Activated CD8-positive, alpha-beta T cell treated with anti-CD3 and anti-CD28 coated beads for 36 hours (primary cell): ENCODE measurements around the gene PTPRN2. TPM values are rescaled to one million over a fixed set of nuclear protein-coding genes. Genes with fewer than 3 reads are reported as not detected.

Experiments used
- ATAC-seq: fragments of 200-7000 bp; cut with Tn5 transposase; one replicate; pipeline ENCODE4 v1.10.0; 2021; ENCODE audit warnings: mild to moderate bottlenecking, moderate library complexity
- CTCF ChIA-PET: fragments of 350-600 bp; sonication (Branson Sonifier 250); formaldehyde crosslinking; loops from one replicate; lab custom pipeline; 2021; ENCODE audit warnings: antibody characterized with exemption; lab: Charles Lee
- POLR2A ChIA-PET: fragments of 350-600 bp; sonication (Branson Sonifier 250); formaldehyde crosslinking; loops from one replicate; lab custom pipeline; 2021; ENCODE audit warnings: antibody characterized with exemption; lab: Charles Lee
- DNase-seq: peaks from one replicate; pipeline ENCODE4 v3.0.0-alpha.2; 2020
- H3K27ac Mint-ChIP-seq: one replicate; pipeline ENCODE4 v1.8.0; 2021; ENCODE audit warnings: mild to moderate bottlenecking, mixed read lengths
- H3K27me3 Mint-ChIP-seq: one replicate; pipeline ENCODE4 v1.8.0; 2021; ENCODE audit warnings: mixed read lengths
- H3K36me3 Mint-ChIP-seq: one replicate; pipeline ENCODE4 v1.8.0; 2021; ENCODE audit warnings: low read depth, mixed read lengths
- H3K4me1 Mint-ChIP-seq: one replicate; pipeline ENCODE4 v1.8.0; 2021; ENCODE audit warnings: low read depth, mixed read lengths
- H3K4me3 Mint-ChIP-seq: one replicate; pipeline ENCODE4 v1.8.0; 2021; ENCODE audit warnings: mild to moderate bottlenecking, moderate library complexity, mixed read lengths
- H3K9me3 Mint-ChIP-seq: one replicate; pipeline ENCODE4 v1.8.0; 2021; ENCODE audit warnings: mixed read lengths
- CTCF ChIP-seq: fragments of 200-600 bp; IDR thresholded peaks from one replicate; pipeline ENCODE4 v1.8.0; 2022; ENCODE audit warnings: antibody characterized with exemption, mild to moderate bottlenecking
- intact Hi-C: fragments of 100-400 bp; cut with micrococcal nuclease; formaldehyde crosslinking; loops from one replicate; pipeline ENCODE4 v1.10.0; 2022
- total RNA-seq, 2 experiments: library from RNA; stranded (reverse); gene quantifications; one replicate each; pipeline ENCODE4 v1.2.3, GENCODE V29; 2021

The PTPRN2 gene
- total RNA-seq, 2 experiments from 2014 or later, result 0.49 to 0.65 TPM

DNA sequence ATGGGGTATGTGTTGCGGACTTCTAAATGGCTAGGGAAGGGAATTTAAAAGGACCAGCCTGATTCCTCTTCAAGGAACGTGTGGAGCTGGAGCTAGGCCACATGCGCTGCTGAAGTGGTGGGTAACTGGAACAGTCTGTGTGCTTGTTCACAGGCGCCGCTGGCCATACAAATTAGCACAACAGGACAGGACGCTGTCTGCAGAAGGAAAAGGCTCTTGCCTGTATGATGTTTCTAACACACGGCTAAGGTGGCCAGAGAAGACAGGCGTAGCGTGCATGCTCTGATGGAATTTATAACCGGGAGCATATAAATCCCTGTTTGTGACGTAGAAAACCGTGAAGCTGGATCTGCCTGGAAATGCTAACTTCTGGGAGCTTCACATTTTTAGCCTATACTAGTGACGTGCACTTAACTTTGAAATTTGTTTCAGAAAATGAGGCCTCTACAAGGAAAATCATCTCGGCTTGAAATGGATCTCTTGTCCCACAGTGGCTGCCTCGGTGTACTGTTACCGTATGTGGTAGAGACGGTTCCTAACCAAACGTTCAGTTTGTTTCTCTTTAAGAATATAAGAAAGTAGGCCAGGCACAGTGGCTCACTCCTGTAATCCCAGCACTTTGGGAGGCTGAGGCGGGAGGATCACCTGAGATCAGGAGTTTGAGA is 569.4 kb downstream of the PTPRN2 start:
- no peak overlapping the region for H3K4me3 Mint-ChIP-seq
- no peaks in the 10 kb centered on the region for H3K4me1 Mint-ChIP-seq
- no peak for ATAC-seq
- H3K27me3 Mint-ChIP-seq, result no peaks in the 10 kb centered on the region
- no peaks in the 10 kb centered on the region for H3K9me3 Mint-ChIP-seq
- TF ChIP-seq CTCF, result no peak
- CTCF ChIA-PET, result no interaction called here
- POLR2A ChIA-PET, result no interaction called here
- intact Hi-C loops, result no loop called here
- no peaks in the 10 kb centered on the region for H3K36me3 Mint-ChIP-seq
- H3K27ac Mint-ChIP-seq, result no peak overlapping the region
- DNase-seq, result no peak

GRCh38 chr7:158017111-158018097 is 570.2 kb downstream of the PTPRN2 start:
- Mint-ChIP-seq H3K4me1 (no peaks in the 10 kb centered on the region), H3K9me3 (no peaks in the 10 kb centered on the region), H3K4me3 (no peak overlapping the region), H3K27ac (no peak overlapping the region), H3K36me3 (no peaks in the 10 kb centered on the region), H3K27me3 (no peaks in the 10 kb centered on the region)
- ATAC-seq (no peak), DNase-seq (no peak)
- POLR2A ChIA-PET, result no interaction called here
- TF ChIP-seq CTCF, result no peak
- intact Hi-C loops, result no loop called here
- CTCF ChIA-PET, result no interaction called here

GRCh38 chr7:158016180-158017097 is 571.2 kb downstream of the PTPRN2 start:
- intact Hi-C loops, result no loop called here
- Mint-ChIP-seq H3K36me3 (no peaks in the 10 kb centered on the region), H3K4me1 (peaks cover 1% of the 10 kb centered on the region), H3K4me3 (no peak overlapping the region), H3K9me3 (no peaks in the 10 kb centered on the region), H3K27ac (no peak overlapping the region), H3K27me3 (no peaks in the 10 kb centered on the region)
- ChIA-PET POLR2A (no interaction called here), CTCF (no interaction called here)
- no peak for ATAC-seq
- no peak for DNase-seq
- no peak for TF ChIP-seq CTCF

DNA sequence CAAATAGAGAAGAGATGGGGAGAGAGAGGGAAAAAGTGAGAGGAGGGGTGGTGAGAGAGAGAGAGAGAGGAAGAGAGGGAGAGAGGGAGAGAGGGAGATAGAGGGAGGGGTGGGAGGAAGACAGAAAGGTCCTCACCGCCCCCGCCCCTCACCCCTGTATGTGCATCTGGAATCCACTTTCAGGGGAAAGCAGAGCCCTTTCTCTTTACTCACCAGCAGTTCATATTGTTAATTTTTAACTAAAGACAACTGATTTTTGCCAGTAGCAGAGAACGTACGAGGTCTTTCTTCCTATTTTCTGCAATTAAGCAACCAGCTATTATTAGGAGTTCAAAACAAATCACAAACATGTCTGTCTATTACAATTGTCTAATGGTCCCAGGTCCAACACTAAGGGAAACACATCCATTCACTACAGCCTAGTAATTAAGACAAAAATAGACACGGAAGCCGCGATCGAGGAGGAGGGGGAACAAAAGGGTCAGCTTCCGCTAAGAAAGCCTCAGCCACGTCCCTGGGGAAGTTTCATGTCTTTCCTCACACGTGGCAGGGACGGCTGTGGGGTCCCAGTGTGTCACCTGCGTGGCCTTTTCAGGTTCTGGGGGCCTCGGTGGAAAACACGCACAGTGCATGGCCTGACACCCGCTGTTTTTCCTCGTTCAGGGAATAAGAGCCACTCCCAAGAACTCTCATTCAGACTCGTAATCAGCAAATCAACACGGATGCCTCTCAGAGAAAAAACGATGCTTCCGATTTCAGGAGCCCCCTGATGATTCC is 572.0 kb downstream of the PTPRN2 start:
- no peak overlapping the region for H3K4me3 Mint-ChIP-seq
- CTCF ChIA-PET, result no interaction called here
- POLR2A ChIA-PET, result no interaction called here

More for the DNA sequence above, 572.0 kb downstream of the PTPRN2 start:
- Mint-ChIP-seq H3K36me3 (no peaks in the 10 kb centered on the region), H3K27me3 (no peaks in the 10 kb centered on the region), H3K9me3 (no peaks in the 10 kb centered on the region), H3K27ac (no peak overlapping the region), H3K4me1 (peaks cover 9% of the 10 kb centered on the region)
- ATAC-seq (no peak), DNase-seq (no peak)
- TF ChIP-seq CTCF, result no peak
- intact Hi-C loops, result no loop called here
